ENCODE results near the gene ALKBH3.
A peak's percentile ranks its signal among the peaks of the same experiment; 100 is the strongest.

ALKBH3 gene

DNA sequence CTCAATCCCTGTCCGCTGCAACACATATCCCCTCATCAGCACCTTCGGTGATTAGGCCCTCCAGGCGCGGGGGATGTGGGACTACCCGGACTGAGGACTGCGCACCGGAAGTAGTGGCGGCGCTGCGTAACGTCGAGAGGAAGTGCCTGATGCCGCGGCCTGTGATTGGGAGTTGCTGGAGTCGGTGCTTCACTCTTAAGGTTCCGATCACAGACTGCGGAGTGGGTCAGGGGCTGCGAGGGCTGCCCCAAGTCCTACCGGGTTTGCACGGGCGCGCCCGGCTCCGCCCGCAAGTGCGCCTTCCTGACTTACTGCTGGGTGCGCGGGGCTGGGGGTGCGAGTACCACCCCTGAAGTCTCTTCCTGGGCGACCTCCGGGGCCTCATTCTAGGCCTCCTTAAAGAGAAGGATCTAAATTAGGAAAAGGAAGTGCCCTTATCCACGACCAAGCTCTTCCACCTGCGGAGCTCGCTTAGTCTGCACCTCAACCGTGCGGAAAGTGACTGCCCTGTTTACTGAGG is at the start of gene ALKBH3:
ALKBH3 (plus strand) TSS at position 192 of the 520 bp plus-strand sequence. CDS start 1,822 bp downstream, outside the sequence.
- DNase-seq, result peak; percentile 87

DNA sequence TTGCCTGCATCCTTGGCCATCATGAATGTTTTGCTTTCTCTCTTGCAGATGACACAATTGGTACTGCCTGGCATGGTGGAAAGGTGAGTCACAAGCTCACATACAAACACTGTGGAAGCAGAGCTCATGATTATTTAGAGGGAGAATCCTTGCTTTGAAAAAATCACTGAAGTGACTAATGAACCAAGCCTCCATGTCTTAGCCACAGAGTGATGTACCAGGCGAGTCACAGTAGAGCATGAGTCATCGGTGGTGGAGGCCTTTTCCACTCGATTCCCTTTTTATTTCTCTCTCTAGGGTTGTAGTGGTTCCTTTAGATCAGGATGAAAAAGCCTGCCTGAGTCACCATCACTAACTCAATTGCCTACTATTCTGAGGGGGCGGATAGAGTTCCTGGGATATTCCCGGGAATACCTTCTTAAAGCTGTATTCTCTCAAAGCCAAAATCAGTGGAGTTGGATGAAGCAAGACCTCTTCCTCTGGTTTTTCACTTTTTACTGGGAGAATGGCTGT is 49.6 kb upstream of the ALKBH3 start:
- no peak for DNase-seq

DNA sequence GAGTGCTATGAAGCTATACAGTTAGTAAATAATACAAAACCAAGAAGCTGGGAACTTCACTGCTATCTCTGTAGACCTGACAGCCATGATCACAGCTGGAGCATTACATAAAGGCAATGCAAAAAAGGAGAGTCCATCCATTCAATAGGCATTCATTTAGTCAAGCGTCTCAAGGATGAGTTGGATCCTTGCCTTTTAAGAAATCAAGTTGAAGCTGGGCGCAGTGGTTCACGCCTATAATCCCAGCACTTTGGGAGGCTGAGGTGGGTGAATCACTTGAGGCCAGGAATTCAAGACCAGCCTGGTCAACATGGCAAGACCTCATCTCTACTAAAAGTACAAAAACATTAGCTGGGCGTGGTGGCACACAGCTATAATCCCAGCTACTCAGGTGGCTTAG is 48.1 kb upstream of the ALKBH3 start:
- DNase-seq, result no peak

DNA sequence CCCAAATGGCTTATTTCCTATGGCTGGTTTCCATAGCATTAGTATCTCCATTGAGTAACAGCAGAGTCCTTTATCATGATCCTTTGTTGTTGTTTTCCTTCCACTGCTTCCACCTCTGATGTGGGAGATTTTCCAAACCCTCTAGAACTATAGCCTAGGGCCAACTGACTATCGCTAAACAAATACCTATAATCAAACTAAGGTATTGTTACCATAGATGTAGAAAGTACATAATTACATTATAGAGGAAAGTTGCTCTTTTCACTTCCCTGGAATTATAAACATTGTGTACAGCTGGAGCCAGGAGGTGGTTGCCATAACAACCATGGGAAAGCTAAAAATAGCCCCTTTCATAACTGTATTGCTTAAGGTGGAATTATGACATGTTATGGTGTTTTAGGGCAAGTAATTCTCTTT is 47.0 kb upstream of the ALKBH3 start:
- DNase-seq, result no peak

DNA sequence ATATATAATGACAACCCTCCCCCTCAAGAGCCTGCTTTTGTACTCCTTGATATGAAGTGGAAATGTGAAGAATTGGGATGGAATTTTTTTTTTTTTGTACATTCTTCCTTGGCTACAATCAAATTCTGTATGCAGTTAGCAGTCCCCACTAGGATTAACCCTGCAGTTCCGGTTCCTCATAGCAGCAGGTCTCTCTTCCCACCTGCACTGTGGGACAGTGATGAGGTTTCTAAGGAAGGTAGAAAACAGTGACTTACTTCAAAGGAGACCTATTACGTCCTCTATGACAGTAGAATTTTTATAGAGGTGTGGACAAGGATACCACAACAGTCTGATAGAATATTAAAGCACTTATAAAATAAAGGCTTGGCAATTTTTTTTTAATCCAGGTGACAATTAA is 46.3 kb upstream of the ALKBH3 start:
- DNase-seq, result no peak

DNA sequence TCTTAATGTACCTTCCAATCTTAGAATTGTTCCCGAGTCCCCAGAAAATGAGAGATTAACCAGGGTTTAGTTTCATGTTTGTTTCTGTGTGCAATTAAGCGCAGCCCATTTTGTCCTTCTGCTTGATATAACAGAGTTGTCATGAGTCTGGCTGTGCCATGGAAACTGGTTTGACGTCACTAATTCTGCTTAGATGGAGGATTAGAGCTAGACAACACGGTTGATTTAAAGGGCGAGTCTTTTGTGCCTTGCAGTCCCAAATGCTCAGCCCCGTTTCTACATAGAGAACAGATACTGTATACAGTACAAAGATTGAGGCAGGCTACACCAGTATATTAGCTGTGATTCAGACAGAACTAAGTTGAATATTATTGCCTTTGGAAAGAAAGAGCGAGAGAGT is 45.5 kb upstream of the ALKBH3 start:
- DNase-seq, result no peak

DNA sequence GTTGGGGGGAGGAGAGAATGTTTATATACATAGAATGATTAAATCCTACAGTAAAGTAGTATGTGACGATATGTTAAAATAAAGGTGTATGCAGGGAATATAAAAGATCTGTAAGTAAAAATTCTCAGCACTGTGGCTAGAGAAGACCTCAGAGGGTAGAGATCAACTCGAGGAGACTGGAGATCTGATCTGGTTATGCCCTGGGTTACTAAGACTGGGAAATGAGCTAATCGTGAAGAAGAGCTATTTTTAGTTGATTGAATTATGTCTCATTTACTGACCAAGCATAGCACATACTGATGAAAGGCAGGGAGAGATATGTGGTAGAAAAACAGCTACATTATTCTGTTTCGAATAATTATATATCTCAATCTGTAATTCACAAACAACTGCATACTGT is 42.8 kb upstream of the ALKBH3 start:
- DNase-seq, result no peak

DNA sequence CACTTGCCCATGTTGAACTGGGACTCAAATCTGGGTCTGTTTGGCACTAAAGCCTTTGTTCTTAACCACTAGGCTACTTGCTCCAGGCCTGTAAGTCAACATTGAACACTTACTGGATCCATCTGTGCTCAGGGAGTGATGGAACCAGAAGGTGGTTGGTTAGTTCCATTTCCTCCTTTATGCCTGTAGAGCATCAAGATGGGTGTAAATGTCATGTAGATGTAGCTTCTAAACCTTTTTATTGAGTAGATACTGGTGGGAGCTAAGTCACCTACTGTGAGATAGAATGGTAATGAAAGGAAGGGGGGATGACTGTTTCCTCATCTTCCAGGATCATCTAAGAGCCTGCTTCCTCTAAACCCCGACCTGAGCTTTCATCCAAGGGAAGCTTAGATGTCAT is 38.6 kb upstream of the ALKBH3 start:
- no peak for DNase-seq

DNA sequence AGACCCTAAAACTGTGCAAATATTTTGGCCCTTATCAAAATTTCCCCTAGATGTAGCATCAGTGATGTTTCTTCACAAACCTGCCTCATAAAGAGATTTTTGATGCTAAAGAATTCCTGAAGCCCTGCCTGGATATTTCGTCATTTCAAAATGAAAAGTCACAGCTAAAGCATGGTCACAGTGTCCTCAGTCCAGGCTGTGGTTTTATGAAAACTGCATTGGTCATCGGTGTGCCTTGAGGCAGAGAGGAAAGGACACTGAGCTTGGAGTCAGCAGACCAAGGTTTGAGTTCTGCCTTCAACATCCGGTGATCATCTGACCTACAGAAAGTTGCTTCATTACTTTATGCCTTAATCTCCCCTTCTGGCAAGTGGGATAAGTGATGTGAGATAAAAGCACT is 34.8 kb upstream of the ALKBH3 start:
- DNase-seq, result no peak

DNA sequence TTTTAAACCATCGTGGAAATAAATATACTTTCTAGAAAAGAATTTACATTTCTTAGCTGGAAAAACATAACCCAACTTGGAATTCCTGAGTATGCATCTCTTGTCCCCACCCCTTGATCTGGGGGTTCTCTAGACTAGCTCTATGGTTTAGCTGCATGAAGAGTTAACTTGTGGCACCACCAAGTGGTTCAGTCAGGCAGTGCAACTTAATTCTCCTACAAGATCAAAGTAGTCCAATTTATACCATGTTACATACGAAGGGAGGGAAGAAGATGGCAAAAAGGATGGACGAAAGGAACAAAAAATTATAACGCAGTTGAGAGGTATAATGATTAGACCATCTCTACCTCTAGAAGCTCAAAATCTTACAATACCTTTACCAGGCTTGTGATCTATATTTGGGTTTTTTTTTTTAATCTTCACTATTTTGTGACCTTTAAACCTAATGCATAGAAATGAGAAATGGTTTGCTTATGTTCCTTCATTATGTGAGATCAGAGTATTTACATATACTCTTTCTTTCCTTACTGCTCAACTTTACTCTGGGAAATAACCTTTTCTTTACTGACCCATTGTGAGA is 28.5 kb upstream of the ALKBH3 start:
- peak; percentile 24 for DNase-seq

DNA sequence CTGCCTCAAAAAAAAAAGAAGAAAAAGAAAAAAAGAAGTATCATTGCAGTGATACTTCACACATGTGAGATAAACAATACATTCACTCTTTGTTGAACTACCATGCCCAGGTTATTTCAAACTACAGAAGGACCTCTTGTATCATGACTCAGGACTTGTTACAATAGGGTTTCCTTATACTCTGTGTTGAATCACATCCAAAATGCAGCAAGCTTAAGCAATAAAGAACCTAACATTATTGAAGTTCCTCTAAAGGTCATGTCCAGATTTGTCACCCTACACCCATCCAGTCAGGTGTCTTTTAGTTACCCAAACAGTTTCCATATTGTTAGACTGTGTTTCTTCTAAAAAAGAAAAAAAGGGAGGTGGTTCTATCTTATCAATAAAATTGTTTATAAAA is 26.9 kb upstream of the ALKBH3 start:
- DNase-seq, result no peak

DNA sequence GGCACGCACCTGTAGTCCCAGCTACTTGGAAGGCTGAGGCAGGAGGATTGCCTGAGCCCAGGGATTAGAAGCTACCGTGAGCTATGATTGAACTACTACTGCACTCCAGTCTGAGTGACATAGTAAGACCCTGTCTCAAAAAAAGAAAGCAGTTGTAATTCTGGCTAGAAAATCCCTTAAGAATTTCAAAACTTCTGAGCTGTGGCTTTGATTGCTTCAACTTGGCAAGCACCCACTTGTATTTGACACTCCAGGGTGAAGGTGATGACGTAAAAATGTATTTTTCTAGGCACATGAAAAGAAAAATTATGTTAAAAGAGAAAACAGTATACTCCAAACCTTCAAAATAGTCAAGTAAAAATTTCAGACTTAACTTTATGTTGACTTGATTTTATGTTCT is 23.6 kb upstream of the ALKBH3 start:
- no peak for DNase-seq

DNA sequence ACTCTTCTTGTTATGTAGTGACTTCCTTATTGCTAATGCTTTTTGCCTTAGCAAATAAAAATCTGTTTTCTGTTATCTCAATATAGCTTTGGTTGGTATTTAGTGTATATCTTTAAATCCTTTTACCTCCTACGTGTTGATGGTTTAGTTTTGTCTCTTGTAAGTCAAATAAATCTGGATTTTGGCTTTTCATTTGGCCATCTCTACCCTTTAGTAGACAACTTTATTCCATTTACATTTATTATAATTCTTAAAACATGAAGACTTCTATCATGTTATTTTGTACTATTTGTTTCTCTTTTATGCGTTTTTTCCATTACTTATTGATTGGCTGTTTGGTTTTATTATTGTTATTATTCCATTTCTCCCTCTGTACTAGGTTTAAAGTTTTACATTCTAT is 19.5 kb upstream of the ALKBH3 start:
- no peak for DNase-seq

DNA sequence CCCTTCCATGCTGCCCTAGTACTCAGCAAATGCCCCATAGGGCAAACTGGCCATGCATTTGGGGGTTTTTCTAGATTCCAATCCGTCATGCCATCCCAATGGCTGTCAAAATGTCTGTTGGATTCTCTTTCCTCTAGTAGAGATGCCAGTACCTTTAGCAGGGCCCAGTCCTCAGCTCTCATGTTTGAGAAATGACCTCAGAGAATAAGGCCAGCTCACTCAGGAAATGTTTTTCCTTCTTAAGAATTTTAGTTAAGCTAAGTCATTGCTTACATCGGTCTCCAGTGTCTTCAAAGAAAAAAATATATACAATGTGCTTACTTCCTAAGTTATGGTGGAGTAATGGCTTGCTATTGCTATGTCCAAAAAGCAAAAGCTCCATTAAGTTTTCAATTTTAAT is 14.1 kb upstream of the ALKBH3 start:
- DNase-seq, result no peak

DNA sequence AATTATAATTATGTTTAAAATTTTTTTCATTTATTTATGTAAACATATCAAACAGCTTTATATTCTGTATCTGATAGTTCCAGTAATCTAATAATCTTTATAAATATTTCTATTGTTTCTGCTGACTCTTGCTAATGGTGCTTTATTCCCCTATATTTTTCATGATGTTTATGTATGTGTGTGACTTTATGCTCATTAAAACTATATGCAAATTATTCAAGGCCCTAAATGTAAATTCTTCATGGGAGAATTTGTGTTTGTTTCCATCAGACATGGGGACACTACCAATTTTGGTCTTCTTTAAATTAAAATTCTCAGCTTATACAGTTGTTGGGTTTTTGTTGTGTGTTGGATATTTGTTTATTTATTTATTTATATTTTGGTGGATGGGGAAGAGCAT is 13.7 kb upstream of the ALKBH3 start:
- DNase-seq, result no peak

DNA sequence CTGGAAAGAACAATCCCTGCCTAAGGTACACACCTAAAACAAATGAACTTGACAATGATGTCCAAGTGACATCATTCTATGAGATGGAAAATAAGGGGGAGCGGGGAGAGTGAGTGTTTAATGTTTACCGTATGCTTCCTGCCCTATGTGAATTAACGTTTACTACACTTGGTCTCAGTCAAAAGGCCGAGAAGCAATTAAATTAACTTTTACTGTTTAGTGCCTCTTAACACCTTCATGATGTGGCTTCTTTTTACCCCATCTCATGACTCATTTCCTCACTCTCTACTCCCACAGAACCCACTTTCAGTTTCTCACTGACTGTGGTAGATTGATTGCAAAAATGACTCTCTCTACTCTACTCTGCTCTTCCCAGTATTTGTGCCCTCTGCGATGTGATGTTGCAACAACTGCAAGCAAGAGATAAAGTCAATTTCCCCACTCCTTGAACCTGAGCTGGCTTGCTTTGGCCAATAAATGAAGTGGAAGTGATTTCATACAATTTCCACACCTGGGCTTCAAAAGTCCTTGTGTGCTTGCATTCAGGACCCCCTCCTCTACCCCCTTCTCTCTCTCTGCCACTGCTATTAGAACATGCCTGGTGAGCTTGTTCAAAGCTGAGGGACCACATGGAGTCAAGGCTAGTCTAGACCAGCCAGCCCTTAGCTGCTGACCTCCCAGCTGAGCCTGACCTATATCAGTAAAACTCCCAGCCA is 11.6 kb upstream of the ALKBH3 start:
- DNase-seq, result no peak

DNA sequence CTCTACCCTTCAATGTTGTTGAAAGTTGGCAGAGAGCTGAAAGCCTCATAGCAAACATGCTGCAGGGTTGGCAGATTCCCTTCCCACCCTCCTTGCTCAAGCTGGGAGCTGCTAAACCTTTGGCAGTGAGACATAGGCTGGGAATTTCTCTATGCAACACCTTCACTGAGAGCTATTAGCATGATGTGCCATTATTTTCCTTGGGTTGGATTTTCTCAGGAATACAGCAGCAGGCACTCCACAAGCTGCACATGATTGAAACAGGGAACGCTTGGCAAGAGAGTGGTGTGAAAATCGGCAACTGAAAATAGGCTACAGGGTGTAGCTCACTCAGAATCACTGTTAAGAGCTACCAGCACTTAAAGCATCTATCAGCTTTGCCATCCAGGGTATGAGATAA is 9.6 kb upstream of the ALKBH3 start:
- no peak for DNase-seq

DNA sequence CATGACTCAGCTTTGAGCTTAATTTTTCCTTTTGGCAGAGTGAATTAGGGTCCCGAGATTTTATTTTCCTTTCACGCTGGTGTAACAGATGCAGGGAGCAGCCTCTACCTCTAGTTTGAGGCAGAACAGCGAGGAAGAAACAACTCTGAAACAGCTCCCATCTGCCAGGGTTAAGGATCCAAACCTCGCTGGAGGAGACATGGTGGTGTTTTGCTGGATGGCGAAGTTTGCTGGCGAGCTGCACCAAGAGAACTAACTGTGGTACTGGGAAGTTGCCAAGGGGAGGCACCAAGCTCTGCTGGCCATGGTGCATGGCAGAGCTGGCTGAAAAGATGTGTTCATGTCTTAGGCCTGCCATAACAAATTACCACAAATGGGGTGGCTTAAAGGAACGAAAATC is 7.6 kb upstream of the ALKBH3 start:
- no peak for DNase-seq

DNA sequence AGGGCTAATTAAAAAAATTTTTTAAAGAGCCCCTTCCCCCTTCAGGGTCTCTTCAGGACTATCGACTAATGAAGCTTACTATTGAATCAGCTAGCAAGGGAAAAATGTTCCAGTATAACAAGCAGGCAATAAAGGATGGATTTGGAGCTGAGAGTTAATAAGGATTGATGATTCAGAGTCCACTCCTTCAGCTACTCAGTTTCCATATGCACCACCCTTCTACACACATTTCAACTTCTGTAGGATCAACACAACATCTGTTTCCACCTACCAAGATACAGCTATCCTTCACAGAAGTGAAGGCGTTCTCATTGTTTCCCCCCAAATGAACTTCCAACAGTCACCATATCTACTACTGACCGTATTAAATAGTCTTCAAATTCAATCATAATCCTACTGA is 6.6 kb upstream of the ALKBH3 start:
- DNase-seq, result no peak

DNA sequence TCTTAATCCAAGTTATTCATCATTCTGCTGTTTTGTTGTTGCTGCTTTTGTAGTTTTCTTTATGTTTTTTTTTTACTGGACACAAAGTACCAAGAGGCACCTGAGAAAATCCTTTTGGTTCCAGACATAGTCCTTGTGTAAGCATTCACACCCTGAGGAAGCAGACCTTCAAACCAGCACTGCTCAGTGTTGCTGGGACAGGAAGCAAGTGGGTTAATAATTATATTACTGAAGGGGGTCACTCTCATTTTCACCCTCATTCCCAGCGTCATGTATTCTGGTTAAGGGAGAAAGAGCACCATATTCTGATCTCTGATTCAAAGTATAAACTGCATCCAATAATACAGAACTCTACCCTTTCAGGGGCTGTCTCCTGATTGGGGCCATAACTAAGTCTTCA is 5.9 kb upstream of the ALKBH3 start:
- no peak for DNase-seq

DNA sequence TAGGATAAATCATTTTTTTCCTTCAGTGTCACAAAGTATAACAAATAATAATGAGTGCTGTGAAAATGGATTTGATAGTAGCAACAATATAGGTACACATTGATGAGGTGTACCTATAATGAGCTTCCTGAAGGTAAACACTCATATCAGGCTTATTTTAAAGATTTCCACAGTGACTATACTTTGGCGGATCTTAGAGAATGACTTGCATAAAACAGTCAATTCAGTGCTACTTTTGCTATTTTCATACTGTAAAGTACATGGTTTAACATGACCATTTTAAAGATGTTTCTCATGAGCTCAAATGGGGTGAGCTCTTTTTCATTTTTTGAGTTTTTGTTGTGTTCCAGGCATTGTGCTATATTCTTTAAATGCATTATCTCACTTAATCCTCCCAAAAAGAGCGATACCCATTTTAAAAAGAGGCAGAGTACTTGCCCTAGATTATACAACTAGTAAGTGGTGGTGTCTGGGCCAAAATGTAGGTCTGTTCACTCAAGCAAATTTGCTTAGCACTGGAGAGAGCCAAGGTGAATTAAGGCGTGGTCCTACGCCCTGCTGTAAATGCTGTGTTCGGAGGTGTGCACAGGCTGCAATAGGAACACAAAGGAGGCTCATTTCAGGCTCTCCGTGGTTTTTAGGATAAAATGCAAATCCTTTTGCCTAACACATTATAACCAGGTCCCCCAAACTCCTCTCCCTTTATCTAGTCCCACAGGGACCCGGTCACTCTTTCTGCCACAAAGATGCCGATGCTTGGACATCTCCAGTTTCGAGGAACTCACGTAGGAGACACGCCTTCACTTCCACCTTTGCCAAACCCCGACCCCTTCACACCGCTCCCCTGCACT is 617 bp upstream of the ALKBH3 start:
- no peak for DNase-seq

DNA sequence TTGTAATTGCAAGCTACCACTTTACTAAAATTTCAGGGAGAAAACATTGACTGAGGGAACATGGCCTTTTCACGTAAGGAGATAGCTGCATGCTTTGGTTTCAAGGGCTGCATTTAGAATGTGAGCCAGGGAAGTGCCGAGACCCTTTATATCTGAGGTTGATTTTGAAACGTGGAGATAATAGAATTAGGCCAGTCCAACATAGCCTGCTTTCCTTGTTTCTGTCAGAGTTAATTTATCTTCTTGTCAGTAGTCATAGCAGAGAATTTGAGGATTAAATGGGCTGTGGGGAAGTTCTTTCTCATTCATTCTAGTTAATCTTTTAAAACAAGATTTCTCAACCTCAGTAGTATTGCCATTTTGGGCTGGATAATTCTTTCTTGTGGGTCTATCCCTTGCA is 12.2 kb downstream of the ALKBH3 start:
- no peak for DNase-seq

DNA sequence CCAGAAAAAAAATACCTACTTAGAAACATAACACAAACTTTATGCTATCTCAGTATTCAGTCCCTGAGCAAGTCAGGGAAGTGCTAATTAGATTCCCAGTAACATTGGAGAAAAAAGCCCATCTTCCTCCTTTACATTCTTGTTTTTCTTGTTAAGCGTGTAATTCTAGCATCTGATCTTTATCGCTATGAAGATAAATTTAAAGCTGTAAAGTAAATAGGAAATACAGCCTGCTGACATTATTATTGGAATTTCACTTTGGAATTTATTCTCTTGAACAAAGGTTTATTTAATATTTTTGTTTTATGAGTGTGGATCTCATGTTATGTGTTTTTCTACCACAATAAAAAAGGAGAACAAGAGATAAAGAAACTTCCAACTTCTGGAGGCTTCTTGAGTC is 13.9 kb downstream of the ALKBH3 start:
- DNase-seq, result no peak

DNA sequence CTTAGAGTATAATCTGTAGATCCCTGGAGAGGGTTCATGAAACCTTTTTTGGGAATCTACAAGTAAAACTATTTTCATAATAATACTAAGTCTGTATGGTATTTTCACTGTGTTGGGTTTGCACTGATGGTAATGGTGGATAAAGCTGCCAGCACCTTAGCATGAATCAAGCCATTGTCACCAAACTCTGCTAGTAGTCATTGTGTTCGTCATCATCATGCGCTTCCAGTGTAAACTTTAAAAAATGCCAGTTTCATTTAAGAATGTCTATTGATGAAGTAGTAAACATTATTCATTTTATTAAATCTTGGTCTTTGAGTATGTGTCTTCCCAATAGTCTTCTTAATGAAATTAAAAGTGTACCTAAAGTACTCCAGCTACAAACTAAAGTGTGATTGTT is 15.0 kb downstream of the ALKBH3 start:
- DNase-seq, result no peak

Data from DMS79 (cell line).